ENCODE results near the gene GAD2. TPM values are rescaled to one million over a fixed set of nuclear protein-coding genes. Genes with fewer than 3 reads are reported as not detected.

GAD2 gene
- total RNA-seq, 3 donors from 2014 or later (not counting 1 experiment from before 2014, with no cell fraction given) = not detected

DNA sequence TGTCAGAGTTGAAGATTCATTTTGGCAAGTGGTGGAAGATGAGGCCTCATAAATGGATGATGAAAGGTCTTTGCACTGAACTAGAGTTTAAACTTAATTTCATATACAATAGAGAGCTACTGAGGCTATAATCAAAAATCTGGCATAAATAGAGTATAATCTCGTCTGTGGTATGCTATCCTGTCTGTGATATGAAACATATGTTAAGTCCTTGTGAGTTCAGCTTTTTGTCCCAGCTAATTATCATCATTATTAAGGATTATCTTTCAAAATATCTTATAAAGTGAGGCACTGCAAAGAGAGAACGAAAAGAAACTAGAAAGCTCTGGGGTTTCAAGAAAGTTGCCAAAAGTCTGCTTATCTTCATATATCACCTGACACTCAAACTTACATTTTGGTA, 83.4 kb downstream of the GAD2 start:
- H3K36me3 ChIP-seq (ENCODE audit: control insufficient read depth, insufficient read depth, low read length) = no peaks in the 10 kb centered on the region
- Mint-ChIP-seq H3K36me3 (no peaks in the 10 kb centered on the region), H3K4me1 (no peaks in the 10 kb centered on the region), H3K27me3 (ENCODE audit: low read depth in 2 of 2) (peaks cover 21% of the 10 kb centered on the region in 2 donors), H3K9me3 (no peaks in the 10 kb centered on the region), H3K27ac (no peak overlapping the region), H3K4me3 (no peak overlapping the region)
- 80% methylated on average over 1 of the region's 2 CpGs for WGBS (ENCODE audit: insufficient coverage)
- no peak overlapping the region for H3K4me3 ChIP-seq (ENCODE audit: low read length)
- ATAC-seq (no peak), DNase-seq (no peak)
- no peak overlapping the region for H3K27ac ChIP-seq (ENCODE audit: low read length)
- TF ChIP-seq, protein P1, sequence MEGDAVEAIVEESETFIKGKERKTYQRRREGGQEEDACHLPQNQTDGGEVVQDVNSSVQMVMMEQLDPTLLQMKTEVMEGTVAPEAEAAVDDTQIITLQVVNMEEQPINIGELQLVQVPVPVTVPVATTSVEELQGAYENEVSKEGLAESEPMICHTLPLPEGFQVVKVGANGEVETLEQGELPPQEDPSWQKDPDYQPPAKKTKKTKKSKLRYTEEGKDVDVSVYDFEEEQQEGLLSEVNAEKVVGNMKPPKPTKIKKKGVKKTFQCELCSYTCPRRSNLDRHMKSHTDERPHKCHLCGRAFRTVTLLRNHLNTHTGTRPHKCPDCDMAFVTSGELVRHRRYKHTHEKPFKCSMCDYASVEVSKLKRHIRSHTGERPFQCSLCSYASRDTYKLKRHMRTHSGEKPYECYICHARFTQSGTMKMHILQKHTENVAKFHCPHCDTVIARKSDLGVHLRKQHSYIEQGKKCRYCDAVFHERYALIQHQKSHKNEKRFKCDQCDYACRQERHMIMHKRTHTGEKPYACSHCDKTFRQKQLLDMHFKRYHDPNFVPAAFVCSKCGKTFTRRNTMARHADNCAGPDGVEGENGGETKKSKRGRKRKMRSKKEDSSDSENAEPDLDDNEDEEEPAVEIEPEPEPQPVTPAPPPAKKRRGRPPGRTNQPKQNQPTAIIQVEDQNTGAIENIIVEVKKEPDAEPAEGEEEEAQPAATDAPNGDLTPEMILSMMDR (IDR thresholded peaks at IDR 0.05) = no peak
- H3K9me3 ChIP-seq (ENCODE audit: control insufficient read depth, insufficient read depth, low read length) = no peaks in the 10 kb centered on the region
- H3K27me3 ChIP-seq (ENCODE audit: control insufficient read depth, insufficient read depth, low read length) = no peaks in the 10 kb centered on the region
- H3K4me1 ChIP-seq (ENCODE audit: control insufficient read depth, insufficient read depth, low read length) = no peaks in the 10 kb centered on the region
- intact Hi-C loops (cut with micrococcal nuclease) = no loop called here

DNA sequence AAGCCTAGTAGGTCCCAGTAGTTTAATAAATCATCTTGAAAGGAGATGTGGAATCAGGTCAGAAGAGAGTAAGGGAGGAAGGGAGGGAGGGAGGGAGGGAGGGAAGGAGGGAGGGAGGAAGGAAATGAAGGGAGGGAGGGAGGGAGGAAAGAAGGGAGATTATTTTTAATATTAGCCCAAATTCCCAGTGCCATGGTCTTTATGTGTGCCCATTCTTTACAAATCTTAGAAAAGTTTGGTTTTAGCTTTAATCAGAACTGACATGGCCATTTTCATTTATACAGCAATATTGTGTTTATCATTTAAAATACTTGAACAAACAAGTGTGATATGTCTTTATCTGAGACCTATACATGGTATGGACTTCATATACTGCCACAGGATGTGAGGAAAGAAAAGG, 86.8 kb downstream of the GAD2 start:
- Histone ChIP-seq H3K4me1 (ENCODE audit: control insufficient read depth, insufficient read depth, low read length) (no peaks in the 10 kb centered on the region), H3K36me3 (ENCODE audit: control insufficient read depth, insufficient read depth, low read length) (no peaks in the 10 kb centered on the region), H3K4me3 (ENCODE audit: low read length) (no peak overlapping the region), H3K27me3 (ENCODE audit: control insufficient read depth, insufficient read depth, low read length) (no peaks in the 10 kb centered on the region), H3K9me3 (ENCODE audit: control insufficient read depth, insufficient read depth, low read length) (no peaks in the 10 kb centered on the region), H3K27ac (ENCODE audit: low read length) (no peak overlapping the region)
- Mint-ChIP-seq H3K9me3 (no peaks in the 10 kb centered on the region), H3K27ac (no peak overlapping the region), H3K27me3 (ENCODE audit: low read depth in 2 of 2) (peaks cover 18 to 35% of the 10 kb centered on the region in 2 donors), H3K36me3 (no peaks in the 10 kb centered on the region), H3K4me1 (no peaks in the 10 kb centered on the region), H3K4me3 (no peak overlapping the region)
- intact Hi-C loops (cut with micrococcal nuclease) = no loop called here
- TF ChIP-seq, protein P1 (IDR thresholded peaks at IDR 0.05) = no peak
- no peak for ATAC-seq
- DNase-seq = no peak

DNA sequence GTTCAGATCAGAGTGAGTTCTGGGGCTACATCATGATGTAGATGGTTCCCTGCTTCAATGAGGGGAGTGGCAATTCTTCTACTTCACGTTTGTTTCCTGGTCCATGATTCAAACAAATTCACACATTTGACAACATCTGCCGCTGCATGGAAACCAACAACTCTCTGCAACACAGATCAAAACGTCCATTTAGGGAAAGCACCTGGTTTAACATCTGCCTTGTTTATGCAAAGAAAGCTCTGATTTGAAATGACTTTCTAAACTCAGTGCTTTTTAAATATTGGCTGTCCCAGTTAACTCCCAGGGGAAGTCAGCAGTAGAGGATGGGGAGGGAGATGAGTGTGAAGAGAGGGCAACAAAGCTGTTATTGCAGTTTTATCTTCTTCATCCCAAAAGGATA, 93.8 kb downstream of the GAD2 start:
- Histone ChIP-seq H3K9me3 (ENCODE audit: control insufficient read depth, insufficient read depth, low read length) (no peaks in the 10 kb centered on the region), H3K27me3 (ENCODE audit: control insufficient read depth, insufficient read depth, low read length) (no peaks in the 10 kb centered on the region), H3K4me3 (ENCODE audit: low read length) (no peak overlapping the region), H3K27ac (ENCODE audit: low read length) (no peak overlapping the region), H3K36me3 (ENCODE audit: control insufficient read depth, insufficient read depth, low read length) (no peaks in the 10 kb centered on the region), H3K4me1 (ENCODE audit: control insufficient read depth, insufficient read depth, low read length) (no peaks in the 10 kb centered on the region)
- WGBS (ENCODE audit: insufficient coverage) = 32% methylated on average over 3 of the region's 3 CpGs
- intact Hi-C loops (cut with micrococcal nuclease) = no loop called here
- ATAC-seq (no peak), DNase-seq (no peak)
- TF ChIP-seq, protein P1 (IDR thresholded peaks at IDR 0.05) = no peak
- Mint-ChIP-seq H3K36me3 (no peaks in the 10 kb centered on the region), H3K4me1 (no peaks in the 10 kb centered on the region), H3K4me3 (no peak overlapping the region), H3K27ac (no peak overlapping the region), H3K27me3 (ENCODE audit: low read depth in 2 of 2) (peaks cover 24 to 53% of the 10 kb centered on the region in 2 donors), H3K9me3 (no peaks in the 10 kb centered on the region)

DNA sequence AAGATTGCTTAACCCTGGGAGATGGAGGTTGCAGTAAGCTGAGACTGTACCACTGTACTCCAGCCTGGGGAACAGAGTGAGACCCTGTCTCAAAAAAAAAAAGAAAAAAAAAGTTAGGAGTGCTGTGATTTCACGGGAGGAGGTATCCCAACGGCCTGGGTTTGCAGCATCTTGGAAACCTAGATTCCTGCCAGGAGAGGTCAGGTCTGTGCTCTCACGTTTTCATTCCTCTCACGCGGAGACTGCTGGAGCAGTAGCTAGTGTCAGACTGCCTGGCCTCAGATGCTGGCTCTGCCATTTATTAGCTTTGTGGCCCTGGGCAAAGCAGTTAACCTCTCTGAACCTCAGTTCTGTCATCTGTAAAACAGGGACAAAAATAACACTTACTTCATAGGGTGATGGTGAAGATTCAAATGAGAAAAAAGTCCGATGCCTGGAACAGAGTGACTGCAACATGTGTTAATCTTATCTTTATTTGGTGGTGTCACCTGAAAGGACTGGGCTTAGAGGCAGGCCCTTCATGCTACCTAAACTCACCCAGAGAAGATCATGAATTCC, 94.9 kb downstream of the GAD2 start:
- 52% methylated on average over 6 of the region's 6 CpGs for WGBS (ENCODE audit: insufficient coverage)
- H3K4me1 Mint-ChIP-seq = no peaks in the 10 kb centered on the region
- intact Hi-C loops (cut with micrococcal nuclease) = no loop called here
- Histone ChIP-seq H3K4me3 (ENCODE audit: low read length) (no peak overlapping the region), H3K27ac (ENCODE audit: low read length) (no peak overlapping the region), H3K36me3 (ENCODE audit: control insufficient read depth, insufficient read depth, low read length) (no peaks in the 10 kb centered on the region), H3K4me1 (ENCODE audit: control insufficient read depth, insufficient read depth, low read length) (no peaks in the 10 kb centered on the region), H3K27me3 (ENCODE audit: control insufficient read depth, insufficient read depth, low read length) (no peaks in the 10 kb centered on the region), H3K9me3 (ENCODE audit: control insufficient read depth, insufficient read depth, low read length) (no peaks in the 10 kb centered on the region)
- no peak overlapping the region for H3K27ac Mint-ChIP-seq
- H3K36me3 Mint-ChIP-seq = no peaks in the 10 kb centered on the region
- H3K4me3 Mint-ChIP-seq = no peak overlapping the region
- ATAC-seq (no peak), DNase-seq (no peak)
- TF ChIP-seq, protein P1 (IDR thresholded peaks at IDR 0.05) = no peak
- H3K9me3 Mint-ChIP-seq = no peaks in the 10 kb centered on the region
- peaks cover 24 to 49% of the 10 kb centered on the region in 2 donors for H3K27me3 Mint-ChIP-seq (ENCODE audit: low read depth in 2 of 2)

All from natural killer cell (primary cell).